Airway epithelial cell (primary cell): ENCODE data around the gene HLCS. TPM values are rescaled to one million over a fixed set of nuclear protein-coding genes. Genes with fewer than 3 reads are reported as not detected.

ENCODE experiments used
- total RNA-seq: library from RNA; depleted of rRNA; stranded (reverse); fragments of >200 nt; gene quantifications from 2 replicates; pipeline ENCODE4 v1.2.3, GENCODE V29; 2015

Gene HLCS
- 8.5 and 17.2 TPM in 2 replicates for total RNA-seq

GRCh38 chr21:36966066-36966820, at the start of gene HLCS:
Gene HLCS (minus strand): TSS chr21:36966669. CDS start chr21:36966638, 31 bp downstream.

GRCh38 chr21:37006486-37007291, 40.2 kb upstream of the HLCS start, which contains the start of gene RIPPLY3:
Gene RIPPLY3 (plus strand): TSS chr21:37006702. CDS start chr21:37006773, 71 bp downstream.

Other genes starting within 250 kb of the HLCS start
- gene RIPPLY3, start 40.0 kb upstream of the HLCS start, total RNA-seq: 0.70 and 1.1 TPM in 2 replicates
- 22.9 and 26.9 TPM in 2 replicates for gene PIGP, start 106.4 kb upstream of the HLCS start, total RNA-seq
- gene TTC3, start 106.6 kb upstream of the HLCS start, total RNA-seq: 67.3 and 87.6 TPM in 2 replicates